ENCODE measurements around the gene LNPEP. TPM values are rescaled to one million over a fixed set of nuclear protein-coding genes. Genes with fewer than 3 reads are reported as not detected.

Gene LNPEP
- total and polyA plus RNA-seq, 2 of the 4 experiments (the other 2 are of a cell fraction): 3.6 to 27.4 TPM

- Histone ChIP-seq H2BK20ac (ENCODE audit: low read depth, low read length) (no peak overlapping the region), H3K18ac (ENCODE audit: low read depth, low read length) (no peak overlapping the region), H3K14ac (replicated peaks; ENCODE audit: low read depth, low read length) (no peak overlapping the region), H3K23ac (ENCODE audit: low read depth, low read length) (no peak overlapping the region), H2AK5ac (ENCODE audit: low read depth, low read length) (no peak overlapping the region), H3K4me3 (ENCODE audit: insufficient read depth, low read depth, low read length) (no peak overlapping the region), H3K9me3 (ENCODE audit: control insufficient read depth, insufficient read depth, low read length) (no peaks in the 10 kb centered on the region), H3K27me3 (ENCODE audit: control insufficient read depth, insufficient read depth, low read length) (no peaks in the 10 kb centered on the region), H3K4ac (ENCODE audit: low read depth, low read length) (no peak overlapping the region), H3K36me3 (ENCODE audit: control insufficient read depth, insufficient read depth, low read length) (no peaks in the 10 kb centered on the region), H2BK15ac (ENCODE audit: low read depth, low read length) (no peak overlapping the region), H2AFZ (replicated peaks; ENCODE audit: low read length, poor library complexity) (no peak overlapping the region), H2BK5ac (ENCODE audit: low read depth, low read length, poor library complexity, severe bottlenecking) (no peak overlapping the region), H2AK9ac (replicated peaks; ENCODE audit: low read depth, low read length, poor library complexity) (no peak overlapping the region), H3K4me2 (ENCODE audit: low read depth, low read length) (0 out of 2 replicates have a peak overlapping the region, but pooled peaks have one; percentile 1), H3K56ac (ENCODE audit: extremely low read depth, insufficient read depth, low read length) (no peak overlapping the region), H3K4me1 (ENCODE audit: control insufficient read depth, insufficient read depth, low read length) (peaks cover 7% of the 10 kb centered on the region), H3K9ac (ENCODE audit: low read depth, low read length) (no peak overlapping the region), H4K91ac (ENCODE audit: insufficient read depth, low read depth, low read length) (no peak overlapping the region), H2BK120ac (ENCODE audit: low read depth, low read length) (no peak overlapping the region), H3K9me1 (ENCODE audit: insufficient read depth, low read length) (peaks cover 10% of the 10 kb centered on the region), H3K27ac (ENCODE audit: insufficient read depth, low read length) (no peak overlapping the region), H4K8ac (ENCODE audit: low read depth in 2 of 2, low read length in 2 of 2) (no peak overlapping the region), H4K20me1 (ENCODE audit: insufficient read depth, low read length) (no peaks in the 10 kb centered on the region), H4K5ac (ENCODE audit: low read depth, low read length) (no peak overlapping the region), H3K79me1 (ENCODE audit: low read depth in 1 of 2, low read length in 2 of 2) (peaks cover 16 to 39% of the 10 kb centered on the region in 2 experiments)
- no TSS peak for BruUV-seq (replicated peaks)
- dilution Hi-C loops (cut with HindIII; ENCODE audit: low sequenced_read_pairs, unreplicated experiment): no loop called here
- ATAC-seq (ENCODE audit: low read depth) (peak; percentile 85), DNase-seq (peak; percentile 52)
- CTCF ChIA-PET: no interaction called here
- POLR2A ChIA-PET (ENCODE audit: unreplicated experiment): no interaction called here
- whole genome bisulfite sequencing, 2 experiments (ENCODE audit: extremely low coverage in 2 of 2, insufficient read length in 1 of 2): no CpG with 5 or more reads among the region's 1 CpG
- TF ChIP-seq CTCF (conservative IDR thresholded peaks at IDR 0.05; ENCODE audit: low read depth, low read length) (no peak), FOS (IDR thresholded peaks at IDR 0.05; ENCODE audit: low read depth, low read length) (peak; percentile 30; the same call in 1 of the 2 replicates)
- in situ Hi-C loops (cut with MboI; ENCODE audit: low sequenced_read_pairs): no loop called here
- intact Hi-C loops (cut with micrococcal nuclease): no loop called here
Observed at GRCh38 chr5:96968074-96968473, 32.2 kb downstream of the LNPEP start.
